Endothelial cell of umbilical vein (primary cell): ENCODE results near the gene TBC1D10A. TPM values are rescaled to one million over a fixed set of nuclear protein-coding genes. Genes with fewer than 3 reads are reported as not detected.

Source experiments
- BruUV-seq: library from RNA; stranded (reverse); fragments of 400-500 nt; replicated peaks from 2 replicates; lab custom pipeline; 2021; lab: Mats Ljungman, UMichigan
- CTCF ChIA-PET: fragments of 300-600, 350-600 bp; sonication (Branson Sonifier 250); formaldehyde crosslinking; loops from one replicate; lab custom pipeline; 2021; ENCODE audit warnings: antibody characterized with exemption, inconsistent platforms; lab: Charles Lee
- POLR2A ChIA-PET: fragments of 300-600, 350-600 bp; sonication (Branson Sonifier 250); formaldehyde crosslinking; loops from one replicate; lab custom pipeline; 2021; ENCODE audit warnings: antibody characterized with exemption, inconsistent platforms; lab: Charles Lee
- DNase-seq: peaks from one replicate; pipeline ENCODE4 v3.0.0-alpha.2; 2011; ENCODE audit warnings: low read depth, low spot score
- FAIRE-seq: peaks from 2 replicates; lab custom pipeline; 2011; peaks lifted over from hg19 to GRCh38; lab: Jason Lieb, UNC
- H2AFZ ChIP-seq: 2 replicates; pipeline ENCODE4 v1.6.0; 2012; ENCODE audit warnings: low read depth, low read length, control low read depth, inconsistent platforms
- H3K27ac ChIP-seq: 2 replicates; pipeline ENCODE4 v1.5.1; 2011; ENCODE audit warnings: low read depth, mild to moderate bottlenecking, control low read depth, low read length, moderate library complexity; ENCODE audit not compliant: insufficient read depth
- H3K27me3 ChIP-seq, 2 experiments: 2 replicates each; pipeline versions ENCODE4 v1.6.0 to v1.6.1; 2011; ENCODE audit warnings: low read length in 2 of 2, mixed read lengths in 1 of 2; ENCODE audit not compliant: control insufficient read depth in 2 of 2, insufficient read depth in 2 of 2
- H3K36me3 ChIP-seq, 2 experiments: 2 replicates in 1 of 2; 3 replicates in 1 of 2; pipeline ENCODE4 v1.5.1; 2011; ENCODE audit warnings: low read length in 2 of 2, mild to moderate bottlenecking in 1 of 2, moderate library complexity in 1 of 2; ENCODE audit not compliant: control insufficient read depth in 2 of 2, insufficient read depth in 2 of 2; ENCODE audit errors: extremely low read depth in 1 of 2
- H3K4me1 ChIP-seq: 3 replicates; pipeline ENCODE4 v1.5.1; 2011; ENCODE audit warnings: mild to moderate bottlenecking, low read length; ENCODE audit not compliant: control insufficient read depth, insufficient read depth; ENCODE audit errors: extremely low read depth
- H3K4me2 ChIP-seq: 2 replicates; pipeline ENCODE4 v1.6.1; 2011; ENCODE audit warnings: low read length, control low read depth, mixed read lengths; ENCODE audit not compliant: insufficient read depth
- H3K4me3 ChIP-seq, 3 experiments: fragments of 200-600 bp in 1 of 3; sonication (generic), shearing (Covaris generic) in 1 of 3; replicated peaks in 1 of 3; 2 replicates each; pipeline ENCODE4 v1.5.1; 2011 to 2016; ENCODE audit warnings: control low read depth in 3 of 3, low read length in 3 of 3, mild to moderate bottlenecking in 2 of 3, inconsistent platforms in 1 of 3, low read depth in 1 of 3, moderate library complexity in 1 of 3; ENCODE audit not compliant: insufficient read depth in 1 of 3
- H3K79me2 ChIP-seq: 2 replicates; pipeline ENCODE4 v1.6.0; 2012; ENCODE audit warnings: low read length, inconsistent platforms; ENCODE audit not compliant: control insufficient read depth, insufficient read depth
- H3K9ac ChIP-seq: replicated peaks from 2 replicates; pipeline ENCODE3; 2011; ENCODE audit warnings: low read length, control low read depth; ENCODE audit not compliant: insufficient read depth; ENCODE audit errors: extremely low read depth
- H3K9me1 ChIP-seq: replicated peaks from 3 replicates; pipeline ENCODE4 v1.6.0; 2011; ENCODE audit warnings: mild to moderate bottlenecking, low read length; ENCODE audit not compliant: control insufficient read depth, insufficient read depth; ENCODE audit errors: extremely low read depth
- H3K9me3 ChIP-seq: replicated peaks from 2 replicates; pipeline ENCODE4 v1.5.1; 2012; ENCODE audit warnings: low read length, inconsistent platforms; ENCODE audit not compliant: control insufficient read depth, insufficient read depth
- H4K20me1 ChIP-seq: replicated peaks from 2 replicates; pipeline ENCODE3; 2011; ENCODE audit warnings: mild to moderate bottlenecking, low read length; ENCODE audit not compliant: control insufficient read depth, insufficient read depth; ENCODE audit errors: extremely low read depth
- CTCF ChIP-seq, 2 donors: IDR thresholded peaks; 1 replicate in 1 of 2; 2 replicates in 1 of 2; pipeline ENCODE4 v1.5.1; 2011; ENCODE audit warnings: low read length in 2 of 2, mild to moderate bottlenecking in 2 of 2, moderate library complexity in 2 of 2, control low read depth in 1 of 2, inconsistent platforms in 1 of 2, low read depth in 1 of 2; ENCODE audit not compliant: insufficient read depth in 1 of 2; ENCODE audit errors: extremely low read depth in 1 of 2
- EZH2 ChIP-seq: IDR thresholded peaks from 2 replicates; pipeline ENCODE4 v1.6.1; 2012; ENCODE audit warnings: borderline replicate concordance, low read depth, mild to moderate bottlenecking, moderate library complexity, low read length, inconsistent platforms; ENCODE audit not compliant: severe bottlenecking
- FOS ChIP-seq: IDR thresholded peaks from 2 replicates; pipeline ENCODE4 v1.6.1; 2011; ENCODE audit warnings: mild to moderate bottlenecking, low read length, moderate library complexity, borderline replicate concordance; ENCODE audit not compliant: insufficient read depth
- GATA2 ChIP-seq: IDR thresholded peaks from 2 replicates; pipeline ENCODE4 v1.7.0; 2011; ENCODE audit warnings: low read depth, mild to moderate bottlenecking, moderate library complexity, mixed read lengths, low read length; ENCODE audit not compliant: insufficient read length, insufficient read depth
- JUN ChIP-seq: IDR thresholded peaks from 2 replicates; pipeline ENCODE4 v1.6.1; 2011; ENCODE audit warnings: borderline replicate concordance, low read depth; ENCODE audit not compliant: insufficient read length, insufficient read depth
- MAX ChIP-seq: IDR thresholded peaks from 2 replicates; pipeline ENCODE4 v1.6.1; 2011; ENCODE audit not compliant: insufficient read depth, insufficient read length
- MYC ChIP-seq: IDR thresholded peaks from one replicate; pipeline ENCODE4 v1.6.1; 2011; ENCODE audit warnings: mild to moderate bottlenecking, low read depth, low read length
- POLR2A ChIP-seq: IDR thresholded peaks from 2 replicates; pipeline ENCODE4 v1.6.1; 2012; ENCODE audit warnings: low read depth, mild to moderate bottlenecking, control low read depth, low read length
- POLR2AphosphoS5 ChIP-seq: IDR thresholded peaks from 2 replicates; pipeline ENCODE4 v1.6.1; 2012; ENCODE audit warnings: low read depth, mild to moderate bottlenecking, control low read depth, low read length, moderate library complexity; ENCODE audit not compliant: insufficient read depth
- dilution Hi-C: fragments of 300-500 bp; cut with MboI; formaldehyde crosslinking; loops from one replicate; pipeline ENCODE4 v1.15.0; 2019; ENCODE audit warnings: low sequenced_read_pairs; ENCODE audit not compliant: extremely low pct_ligation_motif_present
- intact Hi-C: fragments of 100-400 bp; cut with micrococcal nuclease; formaldehyde crosslinking; loops from one replicate; pipeline ENCODE4 v1.10.0; 2022
- polyA plus RNA-seq, 4 experiments: library from polyadenylated mRNA; depleted of rRNA in 3 of 4; stranded (reverse) in 3 of 4; unstranded in 1 of 4; fragments of >200 nt; gene quantifications; 2 replicates each; pipeline versions ENCODE4 v1.2.1 to v1.2.3, GENCODE V29; 2011 to 2012; ENCODE audit warnings: missing spikeins in 1 of 4
- total RNA-seq: library from RNA; stranded (reverse); gene quantifications from 2 replicates; pipeline ENCODE4 v1.2.3, GENCODE V29; 2021

TBC1D10A gene
- total and polyA plus RNA-seq, 2 donors (not counting 3 experiments of a cell fraction or from before 2014, with no cell fraction given): 10.0 to 11.9 TPM

GRCh38 chr22:30245985-30246813 is 80.5 kb downstream of the TBC1D10A start, which contains the start of gene LIF:
LIF (minus strand) TSS chr22:30246759; CDS start chr22:30246695, 64 bp downstream.
- H2AFZ ChIP-seq: peak within 1 kb of the TSS; percentile 87
- dilution Hi-C loops: no loop called here
- FAIRE-seq (peak; percentile 57), DNase-seq (peak; percentile 19)
- CTCF ChIA-PET: interaction anchor here (0.6 to 1.5 kb wide), 3 partner anchors 9 to 139 kb away, joined by 3 read pairs; no protein-coding TSS in a partner anchor
- TSS peak; percentile 55 for BruUV-seq
- H3K4me3 ChIP-seq: peak within 1 kb of the TSS; percentile 13 to 51 (median 31)
- H4K20me1 ChIP-seq: no peaks in the 10 kb centered on the region
- no peaks in the 10 kb centered on the region for H3K79me2 ChIP-seq
- H3K4me2 ChIP-seq: peak within 1 kb of the TSS; percentile 81
- H3K27me3 ChIP-seq: peaks cover 22 to 25% of the 10 kb centered on the region in 2 experiments
- H3K4me1 ChIP-seq: peaks cover 11% of the 10 kb centered on the region
- H3K9me1 ChIP-seq: no peaks in the 10 kb centered on the region
- H3K9ac ChIP-seq: no peak within 1 kb of the TSS
- H3K36me3 ChIP-seq: no peaks in the 10 kb centered on the region
- POLR2A ChIA-PET: no interaction called here
- TF ChIP-seq JUN (no peak), POLR2A (no peak), POLR2AphosphoS5 (no peak), MYC (no peak), MAX (no peak), CTCF (IDR thresholded peaks at IDR 0.05; ENCODE audit: extremely low read depth in 1 of 2, insufficient read depth in 1 of 2, low read depth in 1 of 2, low read length in 2 of 2) (no peak), EZH2 (no peak), GATA2 (no peak), FOS (no peak)
- H3K9me3 ChIP-seq: no peaks in the 10 kb centered on the region
- intact Hi-C loops: no loop called here
- no peak within 1 kb of the TSS for H3K27ac ChIP-seq
